ENCODE data around the gene CCDC88C. TPM values are rescaled to one million over a fixed set of nuclear protein-coding genes. Genes with fewer than 3 reads are reported as not detected.

CCDC88C gene
- total RNA-seq, 2 experiments from 2014 or later: 151 to 214 TPM

- no peak overlapping the region for H3K4me3 Mint-ChIP-seq
Observed at GRCh38 chr14:91302391-91302790, 115.2 kb downstream of the CCDC88C start.

GRCh38 chr14:91300957-91301356 lies 116.7 kb downstream of the CCDC88C start:
- Mint-ChIP-seq H3K9me3 (ENCODE audit: low read depth) (no peaks in the 10 kb centered on the region), H3K36me3 (peaks cover 76% of the 10 kb centered on the region), H3K27me3 (no peaks in the 10 kb centered on the region), H3K27ac (peak overlapping the region; percentile 35), H3K4me1 (peaks cover 38% of the 10 kb centered on the region), H3K4me3 (no peak overlapping the region)
- DNase-seq (no peak), ATAC-seq (no peak)
- CTCF ChIA-PET: no interaction called here

More at GRCh38 chr14:91302391-91302790, 115.2 kb downstream of the CCDC88C start:
- CTCF ChIA-PET: interaction anchor here (0.9 kb wide), 2 partner anchors 13 to 15 kb away, joined by 3 read pairs; no protein-coding TSS in a partner anchor
- H3K4me1 Mint-ChIP-seq: peaks cover 38% of the 10 kb centered on the region
- no peak for DNase-seq
- no peaks in the 10 kb centered on the region for H3K27me3 Mint-ChIP-seq
- no peaks in the 10 kb centered on the region for H3K9me3 Mint-ChIP-seq (ENCODE audit: low read depth)
- peaks cover 76% of the 10 kb centered on the region for H3K36me3 Mint-ChIP-seq
- ATAC-seq: peak; percentile 48
- H3K27ac Mint-ChIP-seq: peak overlapping the region; percentile 84

DNA sequence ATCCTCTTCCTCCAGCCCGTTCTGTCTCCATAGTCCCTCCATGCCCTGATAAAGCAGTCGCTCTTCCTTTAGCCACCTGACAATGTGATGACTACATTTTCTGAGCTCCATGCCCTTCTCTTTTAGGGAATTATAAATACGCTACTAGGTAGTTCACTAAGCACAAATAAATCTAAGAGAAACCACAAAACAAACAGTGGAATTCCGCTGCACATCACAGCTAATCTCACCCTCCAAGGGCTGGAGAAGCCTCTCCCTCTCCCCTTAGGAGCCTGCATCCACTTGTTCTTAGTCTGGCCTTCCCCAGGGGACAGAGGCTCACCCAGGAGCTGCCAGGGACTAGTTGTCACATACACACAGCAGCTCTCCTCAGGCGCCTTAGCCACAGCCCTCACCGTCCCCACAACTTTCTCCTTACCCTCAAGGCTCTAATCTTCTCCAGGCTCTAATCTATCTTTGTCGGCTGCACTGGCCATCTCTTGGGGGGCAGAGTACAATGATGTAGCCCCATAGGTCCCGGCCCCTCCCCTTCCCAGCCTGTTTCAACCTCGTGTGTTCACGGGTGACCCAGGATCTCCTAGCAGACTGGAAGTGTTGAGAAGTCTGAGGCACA lies 117.2 kb downstream of the CCDC88C start:
- Mint-ChIP-seq H3K9me3 (ENCODE audit: low read depth) (no peaks in the 10 kb centered on the region), H3K36me3 (peaks cover 75% of the 10 kb centered on the region), H3K27me3 (no peaks in the 10 kb centered on the region), H3K4me3 (no peak overlapping the region), H3K27ac (peak overlapping the region; percentile 35), H3K4me1 (peaks cover 38% of the 10 kb centered on the region)
- no peak for DNase-seq
- no peak for ATAC-seq
- CTCF ChIA-PET: no interaction called here

- Mint-ChIP-seq H3K27me3 (no peaks in the 10 kb centered on the region), H3K4me3 (no peak overlapping the region), H3K36me3 (peaks cover 70% of the 10 kb centered on the region), H3K27ac (no peak overlapping the region), H3K9me3 (ENCODE audit: low read depth) (no peaks in the 10 kb centered on the region), H3K4me1 (peaks cover 32% of the 10 kb centered on the region)
- DNase-seq (no peak), ATAC-seq (no peak)
- CTCF ChIA-PET: interaction anchor here (1.2 kb wide), 1 partner anchor 12 kb away, joined by 3 read pairs; no protein-coding TSS in a partner anchor
Observed at GRCh38 chr14:91299121-91300115, 118.2 kb downstream of the CCDC88C start.

DNA sequence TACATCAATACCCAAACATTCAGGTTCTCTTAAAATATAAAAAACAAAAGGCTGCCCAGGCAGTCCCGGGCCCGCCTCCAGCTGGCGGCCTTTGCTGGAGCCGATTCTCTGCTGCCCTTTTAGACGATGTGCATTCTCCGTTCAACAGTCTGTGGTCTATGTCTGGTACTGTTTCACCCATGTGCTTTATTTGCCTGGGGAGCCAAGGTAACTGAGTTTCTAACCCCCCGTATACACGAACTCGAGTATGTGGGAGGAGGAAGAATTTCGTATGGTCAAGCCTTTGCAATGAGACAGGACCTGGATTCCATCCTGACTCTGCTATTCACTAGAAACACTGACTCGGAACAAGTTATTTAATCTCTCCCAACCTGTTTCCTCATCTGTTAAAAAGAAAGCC lies 119.0 kb downstream of the CCDC88C start:
- Mint-ChIP-seq H3K4me3 (no peak overlapping the region), H3K36me3 (peaks cover 74% of the 10 kb centered on the region), H3K27ac (peak overlapping the region; percentile 39), H3K4me1 (peaks cover 27% of the 10 kb centered on the region), H3K27me3 (no peaks in the 10 kb centered on the region), H3K9me3 (ENCODE audit: low read depth) (no peaks in the 10 kb centered on the region)
- DNase-seq: no peak
- no peak for ATAC-seq
- CTCF ChIA-PET: interaction anchor here (1.2 kb wide), 1 partner anchor 11 kb away, joined by 3 read pairs; no protein-coding TSS in a partner anchor

DNA sequence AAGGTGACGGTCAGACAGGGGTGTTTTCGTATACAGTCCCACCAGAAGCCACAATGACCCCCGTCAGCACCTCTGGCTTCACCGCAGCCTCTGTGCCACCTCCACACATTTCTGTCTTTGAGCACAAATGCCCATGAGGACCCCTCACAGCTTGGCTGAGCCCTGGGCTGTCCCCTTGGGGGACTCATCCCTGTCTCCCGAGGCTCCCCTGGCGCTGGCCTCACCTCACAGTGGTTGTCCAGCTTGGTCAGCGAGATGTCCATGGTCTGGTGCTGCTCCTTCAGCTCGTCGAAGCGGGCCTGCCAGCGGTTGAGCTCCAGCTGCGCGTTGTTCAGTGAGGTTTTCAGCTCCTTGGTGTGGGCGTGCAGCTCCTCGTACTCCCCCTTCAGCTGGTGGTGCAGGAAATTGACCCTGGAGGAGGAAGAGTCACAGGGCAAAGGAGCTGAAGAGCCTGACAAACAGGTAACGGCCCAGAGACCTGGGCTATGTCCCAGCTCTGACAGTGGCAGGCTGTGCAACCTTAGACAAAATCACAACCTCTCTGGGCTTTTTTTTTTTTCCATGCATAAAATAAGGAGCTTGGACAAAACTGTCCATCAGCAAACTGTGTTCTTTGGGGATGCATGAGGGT lies 120.4 kb downstream of the CCDC88C start:
- ATAC-seq (no peak), DNase-seq (no peak)
- Mint-ChIP-seq H3K27me3 (no peaks in the 10 kb centered on the region), H3K9me3 (ENCODE audit: low read depth) (no peaks in the 10 kb centered on the region), H3K36me3 (peaks cover 80% of the 10 kb centered on the region), H3K4me1 (peaks cover 27% of the 10 kb centered on the region), H3K27ac (no peak overlapping the region), H3K4me3 (no peak overlapping the region)
- CTCF ChIA-PET: interaction anchor here (0.9 to 1.6 kb wide), 4 partner anchors 12 to 122 kb away, joined by 3 to 6 read pairs (median 4); no protein-coding TSS in a partner anchor

GRCh38 chr14:91295851-91296796 lies 121.5 kb downstream of the CCDC88C start:
- H3K4me3 Mint-ChIP-seq: no peak overlapping the region
- CTCF ChIA-PET: interaction anchor here (1.4 to 2.1 kb wide), 2 partner anchors 9 to 122 kb away, joined by 3 to 9 read pairs; no protein-coding TSS in a partner anchor
- ATAC-seq (no peak), DNase-seq (no peak)
- peak overlapping the region; percentile 30 for H3K27ac Mint-ChIP-seq
- H3K36me3 Mint-ChIP-seq: peaks cover 78% of the 10 kb centered on the region
- H3K4me1 Mint-ChIP-seq: peaks cover 21% of the 10 kb centered on the region
- H3K27me3 Mint-ChIP-seq: no peaks in the 10 kb centered on the region
- no peaks in the 10 kb centered on the region for H3K9me3 Mint-ChIP-seq (ENCODE audit: low read depth)

GRCh38 chr14:91295276-91295845 lies 122.3 kb downstream of the CCDC88C start:
- peaks cover 18% of the 10 kb centered on the region for H3K4me1 Mint-ChIP-seq
- ATAC-seq (no peak), DNase-seq (no peak)
- no peaks in the 10 kb centered on the region for H3K9me3 Mint-ChIP-seq (ENCODE audit: low read depth)
- peaks cover 77% of the 10 kb centered on the region for H3K36me3 Mint-ChIP-seq
- no peak overlapping the region for H3K27ac Mint-ChIP-seq
- CTCF ChIA-PET: interaction anchor here (1.4 to 2.1 kb wide), 2 partner anchors 9 to 122 kb away, joined by 3 to 9 read pairs; no protein-coding TSS in a partner anchor
- H3K27me3 Mint-ChIP-seq: no peaks in the 10 kb centered on the region
- no peak overlapping the region for H3K4me3 Mint-ChIP-seq

DNA sequence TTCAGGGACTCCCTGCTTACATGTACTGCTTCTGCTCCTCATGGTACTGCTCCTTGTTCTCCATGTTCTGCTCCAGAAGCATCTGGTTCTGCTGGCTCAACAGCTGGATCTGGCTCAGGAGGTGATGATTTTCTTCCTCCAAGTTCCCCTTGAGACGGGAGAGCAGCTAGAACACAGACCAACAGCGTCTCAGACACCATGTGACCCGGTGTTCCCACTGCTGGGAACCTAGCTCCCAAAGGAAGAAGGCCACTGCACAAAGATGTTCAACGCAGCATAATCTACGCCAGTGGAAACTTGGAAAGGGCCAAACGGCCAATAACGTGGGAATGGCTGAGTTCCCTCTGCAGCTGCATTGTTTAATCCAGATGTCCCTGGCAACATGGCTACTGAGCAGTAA lies 123.5 kb downstream of the CCDC88C start:
- ATAC-seq (no peak), DNase-seq (no peak)
- no peaks in the 10 kb centered on the region for H3K9me3 Mint-ChIP-seq (ENCODE audit: low read depth)
- H3K4me1 Mint-ChIP-seq: peaks cover 16% of the 10 kb centered on the region
- H3K27ac Mint-ChIP-seq: no peak overlapping the region
- CTCF ChIA-PET: interaction anchor here (1.0 to 1.8 kb wide), 2 partner anchors 15 to 121 kb away, joined by 3 to 7 read pairs; no protein-coding TSS in a partner anchor
- H3K4me3 Mint-ChIP-seq: no peak overlapping the region
- no peaks in the 10 kb centered on the region for H3K27me3 Mint-ChIP-seq
- H3K36me3 Mint-ChIP-seq: peaks cover 77% of the 10 kb centered on the region

GRCh38 chr14:91293281-91293680 lies 124.3 kb downstream of the CCDC88C start:
- peaks cover 75% of the 10 kb centered on the region for H3K36me3 Mint-ChIP-seq
- CTCF ChIA-PET: interaction anchor here (0.9 to 1.8 kb wide), 4 partner anchors 16 to 120 kb away, joined by 3 to 7 read pairs (median 3); no protein-coding TSS in a partner anchor
- DNase-seq (no peak), ATAC-seq (no peak)
- H3K9me3 Mint-ChIP-seq (ENCODE audit: low read depth): no peaks in the 10 kb centered on the region
- H3K27me3 Mint-ChIP-seq: no peaks in the 10 kb centered on the region
- H3K4me3 Mint-ChIP-seq: no peak overlapping the region
- H3K27ac Mint-ChIP-seq: peak overlapping the region; percentile 75
- H3K4me1 Mint-ChIP-seq: peaks cover 16% of the 10 kb centered on the region

- CTCF ChIA-PET: interaction anchor here (2.9 kb wide), 1 partner anchor 116 kb away, joined by 8 read pairs; no protein-coding TSS in a partner anchor
- no peak for DNase-seq
- peaks cover 77% of the 10 kb centered on the region for H3K36me3 Mint-ChIP-seq
- H3K4me1 Mint-ChIP-seq: peaks cover 16% of the 10 kb centered on the region
- no peaks in the 10 kb centered on the region for H3K27me3 Mint-ChIP-seq
- no peaks in the 10 kb centered on the region for H3K9me3 Mint-ChIP-seq (ENCODE audit: low read depth)
- peak overlapping the region; percentile 22 for H3K27ac Mint-ChIP-seq
- peak; percentile 31 for ATAC-seq
- H3K4me3 Mint-ChIP-seq: no peak overlapping the region
Observed at GRCh38 chr14:91292491-91292890, 125.1 kb downstream of the CCDC88C start.

Data from activated CD8-positive, alpha-beta memory T cell treated with anti-CD3 and anti-CD28 coated beads, Interleukin-2, amount 10 ng/mL, durations not matched to agents 7 days and 5 days (primary cell).